Measurements from ENCODE around the gene CRISPLD2.

CRISPLD2 gene

GRCh38 chr16:84803146-84803545 is 16.6 kb upstream of the CRISPLD2 start:
- no peak for DNase-seq

DNA sequence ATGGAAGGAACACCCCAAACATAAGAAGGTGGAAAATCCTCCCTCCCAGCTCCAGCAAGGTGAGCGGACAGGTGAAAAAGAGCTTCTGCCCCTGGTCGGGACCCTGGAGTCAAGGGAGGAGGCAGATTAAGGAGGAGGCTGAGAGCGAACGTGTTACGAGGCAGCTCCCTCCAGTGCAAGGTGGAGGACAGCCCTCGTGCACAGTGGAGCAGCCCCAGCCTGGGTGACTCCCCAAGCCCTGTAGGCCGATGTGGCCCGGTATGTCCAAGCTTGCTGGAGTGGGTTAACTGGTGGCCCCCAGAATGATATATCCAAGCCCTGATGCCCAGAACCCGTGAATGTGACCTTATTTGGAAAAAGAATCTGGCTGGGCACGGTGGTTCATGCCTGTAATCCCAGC is 15.5 kb upstream of the CRISPLD2 start:
- no peak for DNase-seq

- no peak for DNase-seq
Observed at GRCh38 chr16:84806256-84806889, 13.4 kb upstream of the CRISPLD2 start.

DNA sequence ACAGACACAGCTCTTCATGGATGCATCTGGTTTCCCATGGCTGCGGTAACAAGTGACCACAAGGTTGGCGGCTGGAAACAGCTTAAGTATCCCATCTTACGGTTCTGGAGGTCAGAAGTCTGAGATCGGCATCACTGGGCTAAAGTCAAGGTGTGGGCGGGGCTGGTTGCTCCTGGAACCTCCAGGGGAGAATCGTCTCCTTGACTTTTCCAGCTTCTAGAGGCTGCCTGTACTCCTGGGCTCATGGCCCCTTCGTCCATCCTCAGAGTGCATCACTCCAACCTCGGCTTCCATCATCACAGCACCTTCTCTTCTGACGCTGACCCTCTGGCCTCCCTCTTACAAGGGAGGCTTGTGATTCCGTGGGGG is 12.9 kb upstream of the CRISPLD2 start:
- DNase-seq = no peak

GRCh38 chr16:84807776-84808175 is 12.0 kb upstream of the CRISPLD2 start:
- DNase-seq = no peak

DNA sequence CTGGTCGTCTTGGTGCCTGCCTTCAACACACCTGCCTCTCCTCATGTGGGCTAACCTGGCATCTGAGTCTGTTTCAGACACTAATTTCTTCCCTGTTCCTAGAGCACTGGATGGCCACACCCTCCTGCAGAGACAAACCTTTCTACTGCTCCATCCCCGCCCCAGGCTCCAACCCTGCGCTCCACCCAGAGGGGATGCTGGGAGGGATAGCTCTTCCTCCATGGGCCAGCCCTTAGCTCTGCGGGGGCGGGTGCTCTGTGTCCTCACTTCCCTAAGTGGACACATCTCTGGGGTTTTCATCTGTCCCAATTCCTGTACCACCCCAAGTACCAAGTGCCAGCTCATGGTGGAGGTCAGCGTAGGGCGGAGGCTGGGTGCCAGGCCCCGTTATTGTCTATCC is 11.0 kb upstream of the CRISPLD2 start:
- no peak for DNase-seq

- peak in 3 of 6 experiments; percentile 9 to 40 (median 14) for DNase-seq
Observed at GRCh38 chr16:84810518-84811273, 9.1 kb upstream of the CRISPLD2 start.

GRCh38 chr16:84811529-84811928 is 8.3 kb upstream of the CRISPLD2 start:
- DNase-seq = no peak

DNA sequence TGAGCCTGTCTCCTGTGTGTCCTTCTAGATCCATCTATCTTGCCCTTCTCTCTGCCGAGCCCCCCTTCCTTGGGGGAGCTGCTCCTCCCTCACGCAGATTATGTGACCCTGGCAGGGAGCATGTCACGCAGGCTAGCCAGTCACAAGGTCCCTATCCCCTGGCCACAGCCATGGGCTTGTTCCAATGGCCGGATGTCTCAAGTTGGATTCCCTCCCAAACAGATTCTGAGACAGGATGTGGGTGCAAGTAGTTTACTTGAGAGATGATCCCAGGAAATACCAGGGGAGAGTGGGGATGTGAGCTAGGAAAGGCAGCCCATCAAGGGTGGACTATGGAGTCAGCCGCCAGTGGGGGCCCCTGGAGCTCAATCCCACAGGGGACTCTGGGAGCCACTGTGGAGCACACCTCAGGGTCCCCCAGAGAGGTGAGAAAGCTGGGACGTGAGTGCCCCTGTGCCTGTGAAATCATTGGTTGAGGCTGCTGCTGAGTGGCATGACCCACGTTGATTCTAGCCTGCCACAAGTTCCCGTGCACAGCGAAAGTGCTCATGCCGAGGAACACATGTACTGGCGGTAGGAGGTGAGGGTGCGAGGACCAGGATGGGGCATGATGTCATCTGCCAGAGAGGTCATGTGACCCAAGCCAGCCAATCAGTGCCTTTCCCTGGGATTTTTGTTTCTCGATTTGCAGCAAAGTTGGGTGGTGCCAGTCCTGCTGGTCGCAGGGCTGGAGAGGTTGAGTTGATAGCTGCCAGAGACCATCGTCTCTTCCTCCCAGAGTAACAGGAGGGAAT is 6.4 kb upstream of the CRISPLD2 start:
- DNase-seq = no peak

GRCh38 chr16:84815462-84815861 is 4.3 kb upstream of the CRISPLD2 start:
- DNase-seq = no peak

GRCh38 chr16:84816023-84816422 is 3.8 kb upstream of the CRISPLD2 start:
- no peak for DNase-seq

DNA sequence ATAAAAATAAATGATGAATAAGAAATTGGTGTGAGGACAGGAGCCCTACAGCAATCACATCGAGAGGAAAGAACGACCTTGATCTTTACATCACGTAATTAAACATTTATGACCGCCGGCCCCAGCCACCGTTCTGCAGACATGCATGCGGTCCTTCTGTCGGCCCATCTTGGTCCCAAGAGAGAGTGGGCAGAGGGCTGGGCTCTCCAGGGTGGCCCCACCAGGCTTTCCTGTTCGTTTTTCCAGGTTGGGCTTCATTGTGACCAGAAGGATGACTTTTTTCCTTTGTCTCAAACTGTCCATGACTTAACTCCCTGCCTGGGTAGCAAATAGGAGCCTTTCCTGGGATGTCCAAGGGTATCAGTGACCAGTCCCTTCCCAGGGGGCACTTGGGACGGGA is 3.3 kb upstream of the CRISPLD2 start:
- DNase-seq = no peak

- DNase-seq = no peak
Observed at GRCh38 chr16:84817206-84817605, 2.6 kb upstream of the CRISPLD2 start.

GRCh38 chr16:84817613-84818012 is 2.2 kb upstream of the CRISPLD2 start:
- no peak for DNase-seq

DNA sequence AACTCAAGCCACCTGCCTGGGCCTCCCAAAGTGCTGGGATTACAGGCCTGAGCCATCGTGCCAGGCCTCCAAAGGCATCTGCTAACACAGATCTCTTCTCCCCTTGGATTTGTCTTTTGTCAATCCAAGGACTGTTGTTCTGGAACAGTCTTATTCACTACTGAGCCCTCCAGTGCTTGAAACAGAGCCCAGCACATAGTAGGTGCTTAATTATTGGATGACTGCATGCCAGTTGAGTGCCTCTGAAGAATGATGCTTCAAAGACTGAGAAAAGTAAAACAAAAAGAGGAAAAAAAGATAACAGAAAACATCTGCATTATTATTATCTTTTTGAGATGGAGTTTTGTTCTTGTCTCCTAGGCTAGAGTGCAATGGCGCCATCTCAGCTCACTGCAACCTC is 1.7 kb upstream of the CRISPLD2 start:
- no peak for DNase-seq

DNA sequence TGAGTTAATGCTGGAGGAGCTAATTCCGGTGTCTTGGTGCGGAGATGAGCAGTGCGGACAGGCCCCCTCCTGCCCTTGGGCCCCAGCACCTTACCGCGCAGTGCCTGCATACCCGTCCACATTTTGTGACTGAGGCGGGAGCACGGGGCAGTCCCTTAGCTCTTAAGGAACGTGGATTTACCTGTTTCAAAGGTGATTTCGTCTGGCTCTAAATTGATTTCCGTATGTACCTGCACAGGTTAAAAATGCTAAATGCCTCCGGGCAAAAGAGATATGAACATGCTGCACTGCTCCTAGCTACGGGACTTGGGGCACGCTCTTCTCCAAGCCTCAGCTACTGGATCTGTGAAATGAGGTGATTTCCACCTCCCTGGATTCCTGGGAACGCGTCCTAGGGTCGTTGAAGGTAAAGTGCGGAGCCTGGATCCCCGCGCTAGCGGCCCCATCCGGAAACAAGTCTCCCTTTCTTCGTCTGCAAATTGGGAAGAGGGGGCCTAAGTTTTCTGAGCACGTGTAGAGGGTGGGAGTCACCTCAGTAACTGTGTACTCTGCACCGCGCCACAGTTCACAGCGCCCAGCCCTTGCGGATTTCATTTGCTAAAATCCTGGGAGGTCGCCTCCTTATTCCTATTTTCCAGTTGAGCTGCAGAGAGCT is 669 bp upstream of the CRISPLD2 start:
- DNase-seq = no peak

- no peak for DNase-seq
Observed at GRCh38 chr16:84820305-84820684, 510 bp downstream of the CRISPLD2 start.

DNA sequence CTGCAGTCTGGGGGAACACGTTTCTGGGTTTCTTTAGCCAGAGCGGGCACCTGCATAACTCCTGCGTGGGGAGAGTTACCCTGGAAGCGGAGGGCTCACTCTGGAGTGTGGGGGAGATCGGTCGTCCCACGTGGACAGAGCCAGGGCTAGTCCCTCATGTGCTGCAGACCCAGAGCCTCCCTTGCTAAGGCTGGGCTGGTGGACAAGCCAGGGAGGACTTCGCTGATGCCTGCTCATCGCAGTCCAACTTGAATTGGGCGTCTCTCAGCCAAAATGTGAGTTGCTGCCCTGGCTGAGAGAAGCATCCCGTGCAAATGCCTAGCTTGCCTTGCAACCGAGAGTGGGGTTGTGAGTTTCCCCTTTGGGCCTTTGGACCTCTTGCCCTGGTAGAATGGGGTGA is 986 bp downstream of the CRISPLD2 start:
- DNase-seq = no peak

DNA sequence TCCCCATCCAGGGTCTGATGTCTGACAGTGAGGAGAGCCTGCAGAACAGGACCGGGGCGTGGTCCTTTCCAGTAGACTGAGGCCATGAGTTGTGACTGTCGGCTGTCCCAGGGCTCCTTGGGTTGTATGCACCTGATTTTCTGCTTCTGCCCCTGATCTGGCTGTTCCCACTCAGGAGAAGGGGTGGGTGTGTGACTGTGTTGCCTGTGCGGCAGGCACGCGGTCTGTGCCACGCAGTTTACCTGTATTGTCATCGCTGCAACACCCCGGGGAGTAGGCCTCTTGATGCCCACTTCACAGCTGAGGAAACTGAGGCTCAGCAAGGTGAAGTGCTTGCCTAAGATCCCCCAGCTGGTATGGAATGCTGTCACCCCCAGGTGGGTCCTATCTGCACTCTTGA is 1.4 kb downstream of the CRISPLD2 start:
- no peak for DNase-seq

DNA sequence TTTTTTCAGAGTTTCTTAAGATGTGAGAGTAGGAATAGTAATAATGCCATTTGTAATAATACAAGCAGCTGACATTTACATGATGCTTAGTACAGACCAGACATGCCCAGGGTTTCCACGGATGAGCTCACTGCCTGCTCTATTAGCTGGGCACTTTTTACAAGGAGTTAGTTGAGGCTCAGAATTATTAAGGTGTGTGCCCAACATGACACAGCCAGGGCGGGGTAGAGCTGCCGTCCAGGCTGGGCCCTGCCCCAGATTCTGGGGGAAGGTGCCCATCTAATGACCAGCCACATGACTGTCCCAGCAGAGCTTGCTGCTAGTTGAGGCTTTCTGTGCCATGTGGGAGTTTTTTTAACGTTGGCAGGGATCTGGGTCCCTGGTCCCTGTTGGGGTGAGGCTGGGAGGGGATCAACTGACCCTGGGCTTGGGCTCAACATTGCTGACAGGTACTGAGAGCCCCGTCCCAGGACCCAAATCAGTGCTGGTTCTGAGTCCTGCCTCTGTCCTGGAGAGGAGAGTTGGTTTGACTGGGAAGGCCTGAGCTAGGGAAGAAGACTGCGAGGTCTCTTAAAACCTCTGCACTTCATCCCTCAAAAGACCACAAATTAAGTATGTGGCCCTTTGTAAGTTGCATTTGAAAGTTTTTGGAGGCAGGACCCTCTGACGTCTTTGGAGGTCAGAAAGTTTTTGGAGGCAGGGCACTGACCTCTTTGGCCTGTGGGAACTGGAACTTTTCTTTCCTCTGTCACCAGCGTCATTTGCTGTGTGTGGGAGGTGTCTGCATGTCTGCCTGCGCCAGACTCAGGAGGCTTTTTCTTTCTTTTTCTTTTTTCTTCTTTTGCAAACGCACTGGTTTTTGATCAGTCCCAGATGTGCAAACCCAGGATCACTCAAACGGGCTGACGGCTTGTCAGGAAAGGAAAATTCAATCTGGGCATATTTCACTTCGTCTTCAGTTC is 2.2 kb downstream of the CRISPLD2 start:
- DNase-seq = no peak

- no peak for DNase-seq
Observed at GRCh38 chr16:84822990-84823389, 3.2 kb downstream of the CRISPLD2 start.

DNA sequence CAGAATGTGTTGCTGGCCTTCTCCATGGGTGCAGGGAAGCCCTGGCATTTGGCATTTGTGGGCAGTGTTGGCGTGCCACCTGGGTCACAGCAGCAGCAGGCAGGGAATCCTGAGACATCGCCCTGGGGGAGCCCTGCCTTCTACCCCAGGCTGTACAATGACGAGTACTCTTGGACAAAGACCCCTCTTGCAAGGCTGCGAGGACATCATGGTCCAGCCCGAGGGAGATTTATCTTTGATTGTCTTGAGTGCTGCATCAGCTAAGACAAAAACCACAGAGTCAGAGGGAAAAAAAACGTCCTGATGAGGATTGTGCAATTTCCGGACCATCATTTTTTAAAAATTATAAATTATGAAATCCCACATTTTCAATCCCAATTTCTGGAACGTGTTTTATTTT is 3.7 kb downstream of the CRISPLD2 start:
- no peak for DNase-seq
